ENCODE results near the gene HADHA. TPM values are rescaled to one million over a fixed set of nuclear protein-coding genes. Genes with fewer than 3 reads are reported as not detected.

HADHA gene
- total and polyA plus RNA-seq, 2 donors (not counting 3 experiments of a cell fraction or from before 2014, with no cell fraction given) = 79.4 to 158 TPM

DNA sequence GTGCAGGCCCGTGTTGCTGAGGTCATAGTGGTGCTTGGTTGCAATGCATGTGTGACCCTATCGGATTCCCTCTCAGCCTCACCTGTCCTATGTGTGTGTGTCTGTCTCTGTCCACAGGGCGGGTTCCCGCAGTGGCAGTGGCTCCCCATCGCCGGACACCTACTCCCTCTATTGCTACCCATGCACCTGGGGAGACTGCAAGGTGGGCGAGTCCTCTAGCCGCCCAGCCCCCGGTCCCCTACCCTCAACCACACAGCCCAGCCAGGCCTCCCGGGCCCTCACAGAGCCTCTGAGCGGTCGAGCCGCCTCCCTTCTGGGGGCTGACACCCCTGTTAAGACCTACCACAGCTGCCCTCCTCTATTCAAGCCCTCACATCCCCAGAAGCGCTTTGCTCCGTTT is 57.3 kb downstream of the HADHA start:
- Histone ChIP-seq H3K9me3 (replicated peaks; ENCODE audit: control insufficient read depth, insufficient read depth, low read length) (no peaks in the 10 kb centered on the region), H3K36me3 (ENCODE audit: control insufficient read depth in 2 of 2, extremely low read depth in 1 of 2, insufficient read depth in 2 of 2, low read length in 2 of 2) (peaks cover 0 to 14% of the 10 kb centered on the region in 2 experiments), H3K27ac (ENCODE audit: insufficient read depth, low read depth, low read length) (no peak overlapping the region), H3K4me1 (ENCODE audit: control insufficient read depth, extremely low read depth, insufficient read depth, low read length) (peaks cover 3% of the 10 kb centered on the region), H3K9me1 (replicated peaks; ENCODE audit: control insufficient read depth, extremely low read depth, insufficient read depth, low read length) (no peaks in the 10 kb centered on the region), H3K4me2 (ENCODE audit: insufficient read depth, low read length) (no peak overlapping the region), H3K9ac (replicated peaks; ENCODE audit: extremely low read depth, insufficient read depth, low read length) (no peak overlapping the region), H3K4me3 (replicated peaks in 1 of 3; ENCODE audit: insufficient read depth in 1 of 3, low read depth in 1 of 3, low read length in 3 of 3) (no peak overlapping the region), H4K20me1 (replicated peaks; ENCODE audit: control insufficient read depth, extremely low read depth, insufficient read depth, low read length) (no peaks in the 10 kb centered on the region), H3K27me3 (ENCODE audit: control insufficient read depth in 2 of 2, insufficient read depth in 2 of 2, low read length in 2 of 2) (no peaks in the 10 kb centered on the region), H3K79me2 (ENCODE audit: control insufficient read depth, insufficient read depth, low read length) (no peaks in the 10 kb centered on the region), H2AFZ (ENCODE audit: low read depth, low read length) (no peak overlapping the region)
- intact Hi-C loops (cut with micrococcal nuclease) (no loop called here), dilution Hi-C loops (cut with MboI; ENCODE audit: extremely low pct_ligation_motif_present, low sequenced_read_pairs) (no loop called here)
- ChIA-PET CTCF (interaction anchor here (1.1 kb wide), 1 partner anchor 144 kb away, joined by 3 read pairs; no protein-coding TSS in a partner anchor), POLR2A (no interaction called here)
- FAIRE-seq (no peak), DNase-seq (ENCODE audit: low read depth, low spot score) (no peak)
- no peak for TF ChIP-seq JUN (IDR thresholded peaks at IDR 0.05; ENCODE audit: borderline replicate concordance, insufficient read depth, insufficient read length, low read depth)
- TF ChIP-seq EZH2 (IDR thresholded peaks at IDR 0.05; ENCODE audit: borderline replicate concordance, low read depth, low read length, severe bottlenecking) = no peak
- no peak for TF ChIP-seq POLR2AphosphoS5 (IDR thresholded peaks at IDR 0.05; ENCODE audit: insufficient read depth, low read depth, low read length)
- TF ChIP-seq FOS (IDR thresholded peaks at IDR 0.05; ENCODE audit: borderline replicate concordance, insufficient read depth, low read length) = no peak
- no peak for TF ChIP-seq MYC (IDR thresholded peaks at IDR 0.05; ENCODE audit: low read depth, low read length)
- no TSS peak for BruUV-seq (replicated peaks)

DNA sequence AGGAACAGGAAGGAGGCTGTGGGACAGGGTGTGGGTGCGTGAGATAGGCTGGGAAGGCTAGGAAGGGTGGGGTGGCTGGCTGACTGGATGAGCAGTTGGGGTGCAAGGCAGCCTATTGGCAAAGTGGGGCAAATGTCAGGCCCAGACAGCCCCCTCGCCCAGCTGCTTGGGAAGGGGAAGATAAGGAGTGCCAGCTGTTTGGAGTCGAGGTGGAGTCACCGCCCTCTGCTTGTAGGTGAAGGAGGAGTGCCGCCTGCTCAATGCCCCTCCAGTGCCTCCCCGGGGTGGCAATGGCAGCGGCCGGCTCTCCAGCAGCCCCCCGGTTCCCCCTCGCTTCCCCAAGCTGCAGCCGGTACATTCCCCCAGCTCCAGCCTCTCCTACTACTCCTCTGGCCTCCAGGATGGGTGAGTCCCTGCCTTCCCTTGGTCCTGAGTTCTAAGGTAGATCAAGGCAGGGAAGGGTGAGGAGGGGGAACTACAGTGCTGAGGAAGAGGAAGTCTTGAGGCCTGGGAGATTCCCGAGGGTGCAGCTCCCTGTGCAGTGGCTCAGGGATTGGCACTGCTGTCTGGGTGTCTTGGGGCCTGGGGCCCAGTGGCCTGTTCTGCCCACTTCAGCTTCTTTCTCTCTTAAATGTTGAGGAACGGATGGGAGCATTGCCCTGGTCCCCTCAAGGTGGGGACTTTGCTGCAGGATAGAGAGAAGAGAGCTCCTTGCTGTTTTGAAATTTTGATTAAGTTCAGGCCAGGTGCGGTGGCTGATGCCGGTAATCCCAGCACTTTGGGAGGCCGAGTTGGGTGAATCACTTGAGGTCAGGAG is 58.3 kb downstream of the HADHA start:
- H3K9me3 ChIP-seq (replicated peaks; ENCODE audit: control insufficient read depth, insufficient read depth, low read length) = no peaks in the 10 kb centered on the region
- ChIA-PET CTCF (interaction anchor here (1.1 to 3.2 kb wide), 7 partner anchors 11 to 198 kb away, joined by 3 to 26 read pairs (median 7); no protein-coding TSS in a partner anchor), POLR2A (no interaction called here)
- dilution Hi-C loops (cut with MboI; ENCODE audit: extremely low pct_ligation_motif_present, low sequenced_read_pairs) = no loop called here
- H2AFZ ChIP-seq (ENCODE audit: low read depth, low read length) = no peak overlapping the region
- H3K27ac ChIP-seq (ENCODE audit: insufficient read depth, low read depth, low read length) = no peak overlapping the region
- no peaks in the 10 kb centered on the region for H3K27me3 ChIP-seq (ENCODE audit: control insufficient read depth in 2 of 2, insufficient read depth in 2 of 2, low read length in 2 of 2)
- FAIRE-seq (no peak), DNase-seq (ENCODE audit: low read depth, low spot score) (no peak)
- H3K4me3 ChIP-seq (replicated peaks in 1 of 3; ENCODE audit: insufficient read depth in 1 of 3, low read depth in 1 of 3, low read length in 3 of 3) = no peak overlapping the region
- intact Hi-C loops (cut with micrococcal nuclease) = no loop called here
- H3K4me2 ChIP-seq (ENCODE audit: insufficient read depth, low read length) = no peak overlapping the region
- H3K36me3 ChIP-seq (ENCODE audit: control insufficient read depth in 2 of 2, extremely low read depth in 1 of 2, insufficient read depth in 2 of 2, low read length in 2 of 2) = peaks cover 0 to 7% of the 10 kb centered on the region in 2 experiments
- H4K20me1 ChIP-seq (replicated peaks; ENCODE audit: control insufficient read depth, extremely low read depth, insufficient read depth, low read length) = no peaks in the 10 kb centered on the region
- no TSS peak for BruUV-seq (replicated peaks)
- H3K9me1 ChIP-seq (replicated peaks; ENCODE audit: control insufficient read depth, extremely low read depth, insufficient read depth, low read length) = no peaks in the 10 kb centered on the region
- H3K4me1 ChIP-seq (ENCODE audit: control insufficient read depth, extremely low read depth, insufficient read depth, low read length) = peaks cover 3% of the 10 kb centered on the region
- no peak overlapping the region for H3K9ac ChIP-seq (replicated peaks; ENCODE audit: extremely low read depth, insufficient read depth, low read length)
- TF ChIP-seq, protein P1, sequence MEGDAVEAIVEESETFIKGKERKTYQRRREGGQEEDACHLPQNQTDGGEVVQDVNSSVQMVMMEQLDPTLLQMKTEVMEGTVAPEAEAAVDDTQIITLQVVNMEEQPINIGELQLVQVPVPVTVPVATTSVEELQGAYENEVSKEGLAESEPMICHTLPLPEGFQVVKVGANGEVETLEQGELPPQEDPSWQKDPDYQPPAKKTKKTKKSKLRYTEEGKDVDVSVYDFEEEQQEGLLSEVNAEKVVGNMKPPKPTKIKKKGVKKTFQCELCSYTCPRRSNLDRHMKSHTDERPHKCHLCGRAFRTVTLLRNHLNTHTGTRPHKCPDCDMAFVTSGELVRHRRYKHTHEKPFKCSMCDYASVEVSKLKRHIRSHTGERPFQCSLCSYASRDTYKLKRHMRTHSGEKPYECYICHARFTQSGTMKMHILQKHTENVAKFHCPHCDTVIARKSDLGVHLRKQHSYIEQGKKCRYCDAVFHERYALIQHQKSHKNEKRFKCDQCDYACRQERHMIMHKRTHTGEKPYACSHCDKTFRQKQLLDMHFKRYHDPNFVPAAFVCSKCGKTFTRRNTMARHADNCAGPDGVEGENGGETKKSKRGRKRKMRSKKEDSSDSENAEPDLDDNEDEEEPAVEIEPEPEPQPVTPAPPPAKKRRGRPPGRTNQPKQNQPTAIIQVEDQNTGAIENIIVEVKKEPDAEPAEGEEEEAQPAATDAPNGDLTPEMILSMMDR (IDR thresholded peaks at IDR 0.05; ENCODE audit: extremely low read depth in 1 of 2, insufficient read depth in 1 of 2, low read depth in 1 of 2, low read length in 2 of 2) = no peak
- TF ChIP-seq GATA2 (IDR thresholded peaks at IDR 0.05; ENCODE audit: insufficient read depth, insufficient read length, low read depth, low read length) = no peak
- TF ChIP-seq POLR2AphosphoS5 (IDR thresholded peaks at IDR 0.05; ENCODE audit: insufficient read depth, low read depth, low read length) = no peak
- TF ChIP-seq, protein P2, sequence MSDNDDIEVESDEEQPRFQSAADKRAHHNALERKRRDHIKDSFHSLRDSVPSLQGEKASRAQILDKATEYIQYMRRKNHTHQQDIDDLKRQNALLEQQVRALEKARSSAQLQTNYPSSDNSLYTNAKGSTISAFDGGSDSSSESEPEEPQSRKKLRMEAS (IDR thresholded peaks at IDR 0.05; ENCODE audit: insufficient read depth, insufficient read length) = no peak
- TF ChIP-seq JUN (IDR thresholded peaks at IDR 0.05; ENCODE audit: borderline replicate concordance, insufficient read depth, insufficient read length, low read depth) = no peak
- no peak for TF ChIP-seq POLR2A (IDR thresholded peaks at IDR 0.05; ENCODE audit: low read depth, low read length)
- no peak for TF ChIP-seq MYC (IDR thresholded peaks at IDR 0.05; ENCODE audit: low read depth, low read length)
- TF ChIP-seq EZH2 (IDR thresholded peaks at IDR 0.05; ENCODE audit: borderline replicate concordance, low read depth, low read length, severe bottlenecking) = no peak
- no peak for TF ChIP-seq FOS (IDR thresholded peaks at IDR 0.05; ENCODE audit: borderline replicate concordance, insufficient read depth, low read length)
- H3K79me2 ChIP-seq (ENCODE audit: control insufficient read depth, insufficient read depth, low read length) = no peaks in the 10 kb centered on the region
